GM23338 (cell line): Measurements from ENCODE around the gene ARHGEF28. TPM values are rescaled to one million over a fixed set of nuclear protein-coding genes. Genes with fewer than 3 reads are reported as not detected.

Source experiments
- ATAC-seq: fragments of 200-7000 bp; cut with Tn5 transposase; 3 replicates; pipeline ENCODE4 v1.9.1; 2020
- DNase-seq: peaks from one replicate; pipeline ENCODE4 v3.0.0-alpha.2; 2015; ENCODE audit warnings: low spot score
- H2AFZ ChIP-seq: fragments of 200-600 bp; sonication (generic); 2 replicates; pipeline ENCODE4 v1.8.0; 2016; ENCODE audit warnings: antibody characterized with exemption, mild to moderate bottlenecking, moderate library complexity
- H3F3A ChIP-seq: fragments of 200-600 bp; sonication (generic); replicated peaks from 2 replicates; pipeline ENCODE4 v1.8.0; 2017; ENCODE audit warnings: antibody characterized with exemption, mixed run types, low read depth
- H3K27ac ChIP-seq: fragments of 200-600 bp; sonication (generic); 2 replicates; pipeline ENCODE4 v1.6.1; 2016; ENCODE audit warnings: low read depth
- H3K27me3 ChIP-seq: fragments of 200-600 bp; sonication (generic); 2 replicates; pipeline ENCODE4 v1.8.0; 2016; ENCODE audit warnings: mild to moderate bottlenecking, mixed run types, moderate library complexity; ENCODE audit not compliant: insufficient read depth
- H3K36me3 ChIP-seq: fragments of 200-600 bp; sonication (generic); 2 replicates; pipeline ENCODE4 v1.8.0; 2016; ENCODE audit warnings: mild to moderate bottlenecking; ENCODE audit not compliant: insufficient read depth
- H3K4me1 ChIP-seq: fragments of 200-600 bp; sonication (generic); 2 replicates; pipeline ENCODE4 v1.8.0; 2016; ENCODE audit warnings: mild to moderate bottlenecking, moderate library complexity; ENCODE audit not compliant: insufficient read depth
- H3K4me2 ChIP-seq: fragments of 200-600 bp; sonication (generic); 2 replicates; pipeline ENCODE4 v1.7.1; 2017; ENCODE audit warnings: mixed run types
- H3K4me3 ChIP-seq: fragments of 200-600 bp; sonication (generic); 2 replicates; pipeline ENCODE4 v1.6.1; 2016; ENCODE audit warnings: mixed run types
- H3K79me2 ChIP-seq: fragments of 200-600 bp; sonication (generic); replicated peaks from 2 replicates; pipeline ENCODE4 v1.8.0; 2017; ENCODE audit warnings: mild to moderate bottlenecking; ENCODE audit not compliant: insufficient read depth
- H3K9me2 ChIP-seq: fragments of 200-600 bp; sonication (generic); 2 replicates; pipeline ENCODE4 v1.8.0; 2017; ENCODE audit not compliant: insufficient read depth
- H4K20me1 ChIP-seq: fragments of 200-600 bp; sonication (generic); replicated peaks from 2 replicates; pipeline ENCODE4 v1.8.0; 2017; ENCODE audit warnings: mild to moderate bottlenecking; ENCODE audit not compliant: insufficient read depth
- H3K27ac Mint-ChIP-seq: 2 replicates; pipeline ENCODE4 v1.8.0; 2020; ENCODE audit warnings: inconsistent platforms, mild to moderate bottlenecking, moderate library complexity, mixed read lengths
- H3K27me3 Mint-ChIP-seq: 3 replicates; pipeline ENCODE4 v1.8.0; 2022; ENCODE audit warnings: low read depth, mild to moderate bottlenecking, moderate library complexity, mixed read lengths, inconsistent platforms; ENCODE audit not compliant: insufficient read depth, poor library complexity
- H3K36me3 Mint-ChIP-seq: 3 replicates; pipeline ENCODE4 v1.8.0; 2021; ENCODE audit warnings: low read depth, mild to moderate bottlenecking, inconsistent platforms, moderate library complexity, mixed read lengths
- H3K4me1 Mint-ChIP-seq: 3 replicates; pipeline ENCODE4 v1.8.0; 2020; ENCODE audit warnings: mild to moderate bottlenecking, inconsistent platforms, mixed read lengths
- H3K4me3 Mint-ChIP-seq: 3 replicates; pipeline ENCODE4 v1.8.0; 2021; ENCODE audit warnings: moderate library complexity, mild to moderate bottlenecking, inconsistent platforms, mixed read lengths
- H3K9me3 Mint-ChIP-seq: 3 replicates; pipeline ENCODE4 v1.8.0; 2020; ENCODE audit warnings: moderate library complexity, mild to moderate bottlenecking, inconsistent platforms, mixed read lengths
- CREB1 ChIP-seq: fragments of 250-450 bp; sonication (Bioruptor Pico); IDR thresholded peaks from 2 replicates; pipeline ENCODE4 v1.5.0; 2020; ENCODE audit warnings: low read depth, mild to moderate bottlenecking, moderate library complexity
- EZH2 ChIP-seq: fragments of 200-600 bp; sonication (generic); IDR thresholded peaks from one replicate; pipeline ENCODE4 v1.8.0; 2017; ENCODE audit warnings: antibody characterized with exemption, mild to moderate bottlenecking, low read depth; ENCODE audit not compliant: unreplicated experiment
- EZH2phosphoT487 ChIP-seq: fragments of 200-600 bp; sonication (generic); IDR thresholded peaks from one replicate; pipeline ENCODE4 v1.8.1; 2018; ENCODE audit warnings: antibody characterized with exemption; ENCODE audit not compliant: unreplicated experiment
- JUNB ChIP-seq: IDR thresholded peaks from one replicate; pipeline ENCODE4 v1.6.1; 2016; ENCODE audit warnings: antibody characterized with exemption; ENCODE audit not compliant: unreplicated experiment
- POLR2AphosphoS5 ChIP-seq: IDR thresholded peaks from 2 replicates; pipeline ENCODE4 v1.6.1; 2016; ENCODE audit warnings: antibody characterized with exemption, low read depth
- ZNF331 ChIP-seq: fragments of 250-450 bp; sonication (Bioruptor Pico); IDR thresholded peaks from 2 replicates; pipeline ENCODE4 v1.5.0; 2020; ENCODE audit warnings: low read depth, mild to moderate bottlenecking, moderate library complexity
- polyA plus RNA-seq: library from polyadenylated mRNA; unstranded; fragments of >200 nt; fragmentation: Nextera tagmentation; extraction: Ambion mirVana; gene quantifications from 2 replicates; pipeline ENCODE4 v1.2.1, GENCODE V29; 2016
- total RNA-seq: library from RNA; depleted of rRNA; stranded (reverse); fragments of >200 nt; shearing (Covaris generic); gene quantifications from 2 replicates; pipeline ENCODE4 v1.2.3, GENCODE V29; 2014
- TF ChIP-seq, protein P1 (sequence below): fragments of 250-450 bp; sonication (Bioruptor Pico); IDR thresholded peaks from 2 replicates; pipeline ENCODE4 v1.5.0; 2020; ENCODE audit warnings: mild to moderate bottlenecking, moderate library complexity
- TF ChIP-seq, protein P2 (sequence below): IDR thresholded peaks from 2 replicates; pipeline ENCODE4 v1.6.1; 2016; ENCODE audit warnings: antibody characterized with exemption

The ARHGEF28 gene
- total and polyA plus RNA-seq, 2 experiments from 2014 or later, result 0.39 to 1.0 TPM

DNA sequence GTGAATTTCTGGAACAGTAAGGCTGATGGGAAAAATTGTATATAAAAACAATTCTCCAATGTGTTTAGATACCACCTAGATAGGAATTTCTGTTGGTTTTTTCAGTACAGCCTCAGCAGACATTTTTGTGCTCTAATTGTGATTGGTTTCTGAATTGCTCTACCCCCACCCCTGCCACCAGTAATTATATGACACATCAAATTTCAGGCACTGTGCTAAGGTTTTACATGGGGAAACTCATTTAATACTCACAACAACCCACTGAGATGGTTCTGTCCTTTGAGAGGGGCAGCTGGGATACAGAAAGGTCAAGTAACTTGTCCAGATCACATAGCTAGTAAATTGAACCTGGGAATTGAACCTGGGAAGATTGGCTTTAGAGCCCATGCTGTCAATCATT, 288.0 kb downstream of the ARHGEF28 start (continued):
- TF ChIP-seq, protein P1, sequence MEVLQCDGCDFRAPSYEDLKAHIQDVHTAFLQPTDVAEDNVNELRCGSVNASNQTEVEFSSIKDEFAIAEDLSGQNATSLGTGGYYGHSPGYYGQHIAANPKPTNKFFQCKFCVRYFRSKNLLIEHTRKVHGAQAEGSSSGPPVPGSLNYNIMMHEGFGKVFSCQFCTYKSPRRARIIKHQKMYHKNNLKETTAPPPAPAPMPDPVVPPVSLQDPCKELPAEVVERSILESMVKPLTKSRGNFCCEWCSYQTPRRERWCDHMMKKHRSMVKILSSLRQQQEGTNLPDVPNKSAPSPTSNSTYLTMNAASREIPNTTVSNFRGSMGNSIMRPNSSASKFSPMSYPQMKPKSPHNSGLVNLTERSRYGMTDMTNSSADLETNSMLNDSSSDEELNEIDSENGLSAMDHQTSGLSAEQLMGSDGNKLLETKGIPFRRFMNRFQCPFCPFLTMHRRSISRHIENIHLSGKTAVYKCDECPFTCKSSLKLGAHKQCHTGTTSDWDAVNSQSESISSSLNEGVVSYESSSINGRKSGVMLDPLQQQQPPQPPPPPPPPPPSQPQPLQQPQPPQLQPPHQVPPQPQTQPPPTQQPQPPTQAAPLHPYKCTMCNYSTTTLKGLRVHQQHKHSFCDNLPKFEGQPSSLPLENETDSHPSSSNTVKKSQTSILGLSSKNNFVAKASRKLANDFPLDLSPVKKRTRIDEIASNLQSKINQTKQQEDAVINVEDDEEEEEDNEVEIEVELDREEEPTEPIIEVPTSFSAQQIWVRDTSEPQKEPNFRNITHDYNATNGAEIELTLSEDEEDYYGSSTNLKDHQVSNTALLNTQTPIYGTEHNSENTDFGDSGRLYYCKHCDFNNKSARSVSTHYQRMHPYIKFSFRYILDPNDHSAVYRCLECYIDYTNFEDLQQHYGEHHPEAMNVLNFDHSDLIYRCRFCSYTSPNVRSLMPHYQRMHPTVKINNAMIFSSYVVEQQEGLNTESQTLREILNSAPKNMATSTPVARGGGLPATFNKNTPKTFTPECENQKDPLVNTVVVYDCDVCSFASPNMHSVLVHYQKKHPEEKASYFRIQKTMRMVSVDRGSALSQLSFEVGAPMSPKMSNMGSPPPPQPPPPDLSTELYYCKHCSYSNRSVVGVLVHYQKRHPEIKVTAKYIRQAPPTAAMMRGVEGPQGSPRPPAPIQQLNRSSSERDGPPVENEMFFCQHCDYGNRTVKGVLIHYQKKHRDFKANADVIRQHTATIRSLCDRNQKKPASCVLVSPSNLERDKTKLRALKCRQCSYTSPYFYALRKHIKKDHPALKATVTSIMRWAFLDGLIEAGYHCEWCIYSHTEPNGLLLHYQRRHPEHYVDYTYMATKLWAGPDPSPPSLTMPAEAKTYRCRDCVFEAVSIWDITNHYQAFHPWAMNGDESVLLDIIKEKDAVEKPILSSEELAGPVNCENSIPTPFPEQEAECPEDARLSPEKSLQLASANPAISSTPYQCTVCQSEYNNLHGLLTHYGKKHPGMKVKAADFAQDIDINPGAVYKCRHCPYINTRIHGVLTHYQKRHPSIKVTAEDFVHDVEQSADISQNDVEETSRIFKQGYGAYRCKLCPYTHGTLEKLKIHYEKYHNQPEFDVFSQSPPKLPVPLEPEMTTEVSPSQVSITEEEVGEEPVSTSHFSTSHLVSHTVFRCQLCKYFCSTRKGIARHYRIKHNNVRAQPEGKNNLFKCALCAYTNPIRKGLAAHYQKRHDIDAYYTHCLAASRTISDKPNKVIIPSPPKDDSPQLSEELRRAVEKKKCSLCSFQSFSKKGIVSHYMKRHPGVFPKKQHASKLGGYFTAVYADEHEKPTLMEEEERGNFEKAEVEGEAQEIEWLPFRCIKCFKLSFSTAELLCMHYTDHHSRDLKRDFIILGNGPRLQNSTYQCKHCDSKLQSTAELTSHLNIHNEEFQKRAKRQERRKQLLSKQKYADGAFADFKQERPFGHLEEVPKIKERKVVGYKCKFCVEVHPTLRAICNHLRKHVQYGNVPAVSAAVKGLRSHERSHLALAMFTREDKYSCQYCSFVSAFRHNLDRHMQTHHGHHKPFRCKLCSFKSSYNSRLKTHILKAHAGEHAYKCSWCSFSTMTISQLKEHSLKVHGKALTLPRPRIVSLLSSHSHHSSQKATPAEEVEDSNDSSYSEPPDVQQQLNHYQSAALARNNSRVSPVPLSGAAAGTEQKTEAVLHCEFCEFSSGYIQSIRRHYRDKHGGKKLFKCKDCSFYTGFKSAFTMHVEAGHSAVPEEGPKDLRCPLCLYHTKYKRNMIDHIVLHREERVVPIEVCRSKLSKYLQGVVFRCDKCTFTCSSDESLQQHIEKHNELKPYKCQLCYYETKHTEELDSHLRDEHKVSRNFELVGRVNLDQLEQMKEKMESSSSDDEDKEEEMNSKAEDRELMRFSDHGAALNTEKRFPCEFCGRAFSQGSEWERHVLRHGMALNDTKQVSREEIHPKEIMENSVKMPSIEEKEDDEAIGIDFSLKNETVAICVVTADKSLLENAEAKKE (CRISPR knock-in tag), result no peak
- no peak for TF ChIP-seq CREB1 (CRISPR knock-in tag)
- TF ChIP-seq, protein P2, sequence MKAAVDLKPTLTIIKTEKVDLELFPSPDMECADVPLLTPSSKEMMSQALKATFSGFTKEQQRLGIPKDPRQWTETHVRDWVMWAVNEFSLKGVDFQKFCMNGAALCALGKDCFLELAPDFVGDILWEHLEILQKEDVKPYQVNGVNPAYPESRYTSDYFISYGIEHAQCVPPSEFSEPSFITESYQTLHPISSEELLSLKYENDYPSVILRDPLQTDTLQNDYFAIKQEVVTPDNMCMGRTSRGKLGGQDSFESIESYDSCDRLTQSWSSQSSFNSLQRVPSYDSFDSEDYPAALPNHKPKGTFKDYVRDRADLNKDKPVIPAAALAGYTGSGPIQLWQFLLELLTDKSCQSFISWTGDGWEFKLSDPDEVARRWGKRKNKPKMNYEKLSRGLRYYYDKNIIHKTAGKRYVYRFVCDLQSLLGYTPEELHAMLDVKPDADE, result no peak

DNA sequence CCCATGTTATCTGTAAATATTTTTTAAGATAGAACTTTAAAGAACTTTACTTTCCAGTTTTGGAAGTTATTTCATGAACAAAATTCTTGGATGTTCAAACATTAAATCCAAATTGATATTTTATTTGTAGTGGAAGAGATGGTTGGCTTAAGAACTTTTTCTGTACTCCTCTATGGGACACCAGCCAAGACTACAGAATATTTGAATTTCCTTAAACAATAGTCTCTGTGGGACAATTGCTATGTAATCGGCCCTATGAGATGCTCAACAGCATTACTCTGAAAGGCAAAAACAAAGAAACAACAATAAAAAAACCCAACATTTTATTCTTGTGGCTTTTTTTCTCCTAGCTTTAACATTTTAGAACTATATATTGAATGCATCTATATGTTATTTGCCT, 289.3 kb downstream of the ARHGEF28 start:
- no peaks in the 10 kb centered on the region for H3K9me2 ChIP-seq
- H3K9me3 Mint-ChIP-seq, result no peaks in the 10 kb centered on the region
- no peaks in the 10 kb centered on the region for H3K79me2 ChIP-seq
- TF ChIP-seq JUNB (no peak), ZNF331 (CRISPR knock-in tag) (no peak), EZH2phosphoT487 (no peak), POLR2AphosphoS5 (no peak), EZH2 (no peak)
- TF ChIP-seq, protein P2, result no peak

More for the DNA sequence above, 289.3 kb downstream of the ARHGEF28 start:
- no peaks in the 10 kb centered on the region for H3K36me3 ChIP-seq
- no peaks in the 10 kb centered on the region for H3F3A ChIP-seq
- H3K27me3 Mint-ChIP-seq, result peaks cover 2% of the 10 kb centered on the region
- H3K27ac ChIP-seq, result no peak overlapping the region
- no peaks in the 10 kb centered on the region for H3K4me1 ChIP-seq
- no peaks in the 10 kb centered on the region for H3K36me3 Mint-ChIP-seq
- H3K27ac Mint-ChIP-seq, result no peak overlapping the region
- DNase-seq, result no peak
- H2AFZ ChIP-seq, result no peak overlapping the region
- H3K4me3 Mint-ChIP-seq, result no peak overlapping the region
- H3K27me3 ChIP-seq, result no peaks in the 10 kb centered on the region
- no peak overlapping the region for H3K4me3 ChIP-seq
- no peak overlapping the region for H3K4me2 ChIP-seq
- no peaks in the 10 kb centered on the region for H4K20me1 ChIP-seq
- no peak for ATAC-seq
- peaks cover 3% of the 10 kb centered on the region; the same call in 1 of the 3 replicates for H3K4me1 Mint-ChIP-seq
